Trophoblast cell (in vitro differentiated cells and primary cell): Measurements from ENCODE around the gene POC1B.
A peak's percentile ranks its signal among the peaks of the same experiment; 100 is the strongest.

Experiments
- DNase-seq, 2 donors: peaks; one replicate each; pipeline ENCODE4 v3.0.0-alpha.2; 2016
- H2AFZ ChIP-seq: 2 replicates; pipeline ENCODE4 v1.6.1; 2013; ENCODE audit warnings: low read length, moderate library complexity, mild to moderate bottlenecking; ENCODE audit not compliant: insufficient read depth, poor library complexity
- H2AK5ac ChIP-seq: 2 replicates; pipeline ENCODE4 v1.6.1; 2013; ENCODE audit warnings: mild to moderate bottlenecking, low read length
- H2BK120ac ChIP-seq: 2 replicates; pipeline ENCODE4 v1.6.1; 2013; ENCODE audit warnings: low read length, mild to moderate bottlenecking, moderate library complexity; ENCODE audit not compliant: insufficient read depth, poor library complexity
- H2BK12ac ChIP-seq: 2 replicates; pipeline ENCODE4 v1.6.1; 2013; ENCODE audit warnings: mild to moderate bottlenecking, low read length, moderate library complexity
- H2BK5ac ChIP-seq: 2 replicates; pipeline ENCODE4 v1.6.1; 2013; ENCODE audit warnings: low read length, low read depth, moderate library complexity, mild to moderate bottlenecking; ENCODE audit not compliant: poor library complexity
- H3K14ac ChIP-seq: 2 replicates; pipeline ENCODE4 v1.6.1; 2013; ENCODE audit warnings: mild to moderate bottlenecking, low read length
- H3K18ac ChIP-seq: 2 replicates; pipeline ENCODE4 v1.6.1; 2013; ENCODE audit warnings: mild to moderate bottlenecking, low read length
- H3K23ac ChIP-seq: 2 replicates; pipeline ENCODE4 v1.6.1; 2013; ENCODE audit warnings: low read length
- H3K27ac ChIP-seq: 2 replicates; pipeline ENCODE4 v1.5.1; 2013; ENCODE audit warnings: low read depth, mild to moderate bottlenecking, inconsistent platforms, low read length, moderate library complexity
- H3K27me3 ChIP-seq: 2 replicates; pipeline ENCODE4 v1.6.1; 2013; ENCODE audit warnings: inconsistent platforms, mild to moderate bottlenecking, low read length, moderate library complexity; ENCODE audit not compliant: insufficient read depth
- H3K36me3 ChIP-seq, 2 experiments: 1 replicate in 1 of 2; 2 replicates in 1 of 2; pipeline ENCODE4 v1.6.1; 2013; ENCODE audit warnings: low read length in 2 of 2, mild to moderate bottlenecking in 2 of 2, moderate library complexity in 1 of 2; ENCODE audit not compliant: insufficient read depth in 2 of 2, control insufficient read depth in 1 of 2
- H3K4ac ChIP-seq: 2 replicates; pipeline ENCODE4 v1.6.1; 2013; ENCODE audit warnings: low read depth, mild to moderate bottlenecking, low read length, moderate library complexity
- H3K4me1 ChIP-seq, 2 experiments: 1 replicate in 1 of 2; 2 replicates in 1 of 2; pipeline ENCODE4 v1.6.1; 2013; ENCODE audit warnings: low read length in 2 of 2, mild to moderate bottlenecking in 2 of 2, moderate library complexity in 1 of 2; ENCODE audit not compliant: insufficient read depth in 2 of 2, control insufficient read depth in 1 of 2
- H3K4me2 ChIP-seq: 2 replicates; pipeline ENCODE4 v1.6.1; 2013; ENCODE audit warnings: inconsistent platforms, mild to moderate bottlenecking, low read length, moderate library complexity
- H3K4me3 ChIP-seq: 2 replicates; pipeline ENCODE4 v1.5.1; 2013; ENCODE audit warnings: mild to moderate bottlenecking, low read depth, low read length, inconsistent platforms
- H3K79me1 ChIP-seq: one replicate; pipeline ENCODE4 v1.6.1; 2013; ENCODE audit warnings: low read length
- H3K79me2 ChIP-seq: 2 replicates; pipeline ENCODE4 v1.6.1; 2013; ENCODE audit warnings: low read length, mild to moderate bottlenecking; ENCODE audit not compliant: control insufficient read depth, insufficient read depth, poor library complexity
- H3K9ac ChIP-seq: 2 replicates; pipeline ENCODE4 v1.6.1; 2013; ENCODE audit warnings: mild to moderate bottlenecking, low read length
- H3K9me3 ChIP-seq: 2 replicates; pipeline ENCODE4 v1.6.1; 2013; ENCODE audit warnings: low read depth, mild to moderate bottlenecking, control low read depth, inconsistent platforms, low read length; ENCODE audit not compliant: insufficient read depth
- H4K12ac ChIP-seq: 2 replicates; pipeline ENCODE4 v1.6.1; 2013; ENCODE audit warnings: low read depth, mild to moderate bottlenecking, low read length, moderate library complexity
- H4K8ac ChIP-seq: 2 replicates; pipeline ENCODE4 v1.6.1; 2013; ENCODE audit warnings: low read depth, mild to moderate bottlenecking, low read length, moderate library complexity
- H4K91ac ChIP-seq: one replicate; pipeline ENCODE4 v1.6.1; 2013; ENCODE audit warnings: low read depth, mild to moderate bottlenecking, low read length, moderate library complexity
- WGBS: extraction: QIAGEN DNeasy Blood & Tissue Kit; methylation state at CpG from one replicate; pipeline ENCODE4 v1.1.7; 2013; ENCODE audit warnings: missing lambda C conversion rate; ENCODE audit not compliant: insufficient read length, insufficient coverage; ENCODE audit errors: extremely low coverage; 5-methylcytosine and 5-hydroxymethylcytosine counted together

POC1B gene

GRCh38 chr12:89395712-89396111, 130.1 kb downstream of the POC1B start:
- H3K18ac ChIP-seq: no peak overlapping the region
- no peak overlapping the region for H3K4me2 ChIP-seq
- no peaks in the 10 kb centered on the region for H3K79me1 ChIP-seq
- H2AK5ac ChIP-seq: no peak overlapping the region
- H3K14ac ChIP-seq: no peak overlapping the region
- no peak overlapping the region for H4K12ac ChIP-seq
- H2BK12ac ChIP-seq: no peak overlapping the region
- H3K23ac ChIP-seq: no peak overlapping the region
- DNase-seq: no peak
- no peak overlapping the region for H2BK120ac ChIP-seq
- H2BK5ac ChIP-seq: no peak overlapping the region
- WGBS: 100% methylated on average over 1 of the region's 4 CpGs
- no peak overlapping the region for H2AFZ ChIP-seq
- no peak overlapping the region for H4K8ac ChIP-seq
- no peaks in the 10 kb centered on the region for H3K36me3 ChIP-seq
- no peak overlapping the region for H4K91ac ChIP-seq
- H3K9ac ChIP-seq: no peak overlapping the region
- H3K4me3 ChIP-seq: no peak overlapping the region
- no peak overlapping the region for H3K4ac ChIP-seq
- H3K9me3 ChIP-seq: no peaks in the 10 kb centered on the region
- no peak overlapping the region for H3K27ac ChIP-seq
- H3K4me1 ChIP-seq: peaks cover 0 to 11% of the 10 kb centered on the region in 2 experiments
- no peaks in the 10 kb centered on the region for H3K27me3 ChIP-seq
- no peaks in the 10 kb centered on the region for H3K79me2 ChIP-seq

GRCh38 chr12:89393551-89394121, 132.2 kb downstream of the POC1B start:
- H3K4ac ChIP-seq: no peak overlapping the region
- H4K12ac ChIP-seq: no peak overlapping the region
- no peak overlapping the region for H3K14ac ChIP-seq
- H3K18ac ChIP-seq: no peak overlapping the region
- H3K27ac ChIP-seq: no peak overlapping the region
- H4K8ac ChIP-seq: no peak overlapping the region
- no peak overlapping the region for H2AK5ac ChIP-seq
- no peak overlapping the region for H2BK120ac ChIP-seq
- H3K23ac ChIP-seq: no peak overlapping the region
- H3K4me2 ChIP-seq: no peak overlapping the region
- H2AFZ ChIP-seq: no peak overlapping the region
- peaks cover 0 to 12% of the 10 kb centered on the region in 2 experiments for H3K4me1 ChIP-seq
- no peak overlapping the region for H3K4me3 ChIP-seq
- H4K91ac ChIP-seq: no peak overlapping the region
- H3K27me3 ChIP-seq: no peaks in the 10 kb centered on the region
- H3K9ac ChIP-seq: no peak overlapping the region
- H2BK5ac ChIP-seq: no peak overlapping the region
- H3K36me3 ChIP-seq: no peaks in the 10 kb centered on the region
- H3K79me2 ChIP-seq: no peaks in the 10 kb centered on the region
- H3K79me1 ChIP-seq: no peaks in the 10 kb centered on the region
- H2BK12ac ChIP-seq: no peak overlapping the region
- peak in 1 of 2 donors; percentile 58 for DNase-seq
- no CpG with 5 or more reads among the region's 3 CpGs for WGBS
- no peaks in the 10 kb centered on the region for H3K9me3 ChIP-seq

DNA sequence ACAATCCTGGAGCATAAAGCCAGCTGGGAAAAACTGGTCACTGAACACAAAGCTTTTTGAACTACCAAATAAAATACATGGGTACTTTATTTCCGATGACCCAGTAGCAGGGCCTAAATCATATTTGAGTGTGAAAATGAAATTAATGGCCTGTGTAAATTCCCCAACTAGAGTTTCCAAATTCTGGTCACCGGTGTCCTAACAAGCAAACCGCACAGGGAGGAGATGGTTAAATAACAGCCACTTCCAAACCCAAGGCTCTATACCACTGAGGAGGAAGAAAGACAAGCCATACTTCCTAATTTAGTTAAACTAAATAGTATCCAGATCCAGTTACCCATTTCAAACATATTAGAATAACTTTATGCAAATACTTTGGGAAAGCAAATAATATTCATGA, 133.5 kb downstream of the POC1B start:
- Histone ChIP-seq H3K36me3 (no peaks in the 10 kb centered on the region), H3K27ac (no peak overlapping the region), H2BK120ac (no peak overlapping the region), H3K79me1 (no peaks in the 10 kb centered on the region), H2AFZ (no peak overlapping the region), H3K9me3 (no peaks in the 10 kb centered on the region), H4K12ac (no peak overlapping the region), H3K18ac (no peak overlapping the region), H3K23ac (no peak overlapping the region), H3K79me2 (no peaks in the 10 kb centered on the region), H3K9ac (no peak overlapping the region), H3K27me3 (no peaks in the 10 kb centered on the region), H4K8ac (no peak overlapping the region), H2AK5ac (no peak overlapping the region), H3K4me1 (peaks cover 0 to 12% of the 10 kb centered on the region in 2 experiments), H3K14ac (no peak overlapping the region), H4K91ac (no peak overlapping the region), H2BK12ac (no peak overlapping the region), H2BK5ac (no peak overlapping the region), H3K4ac (no peak overlapping the region), H3K4me2 (no peak overlapping the region), H3K4me3 (no peak overlapping the region)
- DNase-seq: no peak
- no CpG with 5 or more reads among the region's 3 CpGs for WGBS

GRCh38 chr12:89391726-89392336, 134.0 kb downstream of the POC1B start:
- H3K27me3 ChIP-seq: no peaks in the 10 kb centered on the region
- H2BK5ac ChIP-seq: no peak overlapping the region
- no CpG with 5 or more reads among the region's 6 CpGs for WGBS
- H3K18ac ChIP-seq: no peak overlapping the region
- H3K9me3 ChIP-seq: no peaks in the 10 kb centered on the region
- H3K4me1 ChIP-seq: peaks cover 0 to 12% of the 10 kb centered on the region in 2 experiments
- no peak overlapping the region for H4K12ac ChIP-seq
- no peaks in the 10 kb centered on the region for H3K79me1 ChIP-seq
- H4K91ac ChIP-seq: no peak overlapping the region
- no peak overlapping the region for H3K4ac ChIP-seq
- H3K23ac ChIP-seq: no peak overlapping the region
- H3K79me2 ChIP-seq: no peaks in the 10 kb centered on the region
- H2BK120ac ChIP-seq: no peak overlapping the region
- DNase-seq: no peak
- no peak overlapping the region for H3K9ac ChIP-seq
- no peak overlapping the region for H2AK5ac ChIP-seq
- no peak overlapping the region for H3K4me2 ChIP-seq
- H2AFZ ChIP-seq: no peak overlapping the region
- no peak overlapping the region for H4K8ac ChIP-seq
- no peak overlapping the region for H3K14ac ChIP-seq
- no peak overlapping the region for H3K27ac ChIP-seq
- H3K4me3 ChIP-seq: no peak overlapping the region
- H3K36me3 ChIP-seq: no peaks in the 10 kb centered on the region
- H2BK12ac ChIP-seq: peak overlapping the region; percentile 17
